Measurements from ENCODE around the gene GPATCH8. TPM values are rescaled to one million over a fixed set of nuclear protein-coding genes. Genes with fewer than 3 reads are reported as not detected.

The GPATCH8 gene
- polyA plus RNA-seq, 1 donor from 2014 or later: 24.5 TPM

GRCh38 chr17:44464037-44464436 is 39.2 kb downstream of the GPATCH8 start:
- no peaks in the 10 kb centered on the region for H3K36me3 ChIP-seq (ENCODE audit: insufficient read depth, low read length)
- no peaks in the 10 kb centered on the region for H4K20me1 ChIP-seq (ENCODE audit: insufficient read depth)
- no peak overlapping the region for H3K4me3 ChIP-seq (ENCODE audit: low read length)
- no peak overlapping the region for H2AFZ ChIP-seq (ENCODE audit: low read depth, low read length)
- H3K79me2 ChIP-seq (replicated peaks; ENCODE audit: insufficient read depth, low read length): peaks cover 14% of the 10 kb centered on the region
- H3K27ac ChIP-seq (ENCODE audit: low read length): no peak overlapping the region
- H3K27me3 ChIP-seq (ENCODE audit: insufficient read depth, low read depth, low read length): no peaks in the 10 kb centered on the region
- no peaks in the 10 kb centered on the region for H3F3A ChIP-seq (ENCODE audit: insufficient read depth, low read length, poor library complexity, severe bottlenecking)
- H3K9me2 ChIP-seq (ENCODE audit: insufficient read depth, low read length): no peaks in the 10 kb centered on the region
- no peak overlapping the region for H3K4me2 ChIP-seq (ENCODE audit: low read length)
- no peak overlapping the region for H3K9ac ChIP-seq (ENCODE audit: low read length)
- no peaks in the 10 kb centered on the region for H3K9me3 ChIP-seq (ENCODE audit: low read length)
- TF ChIP-seq EP300 (conservative IDR thresholded peaks at IDR 0.05; ENCODE audit: poor library complexity, severe bottlenecking) (no peak), POLR2AphosphoS5 (IDR thresholded peaks at IDR 0.05) (no peak), MXI1 (conservative IDR thresholded peaks at IDR 0.05; ENCODE audit: poor library complexity, severe bottlenecking) (no peak), SMC3 (conservative IDR thresholded peaks at IDR 0.05; ENCODE audit: poor library complexity) (no peak), REST (IDR thresholded peaks at IDR 0.05; ENCODE audit: borderline replicate concordance) (no peak), CTCF (IDR thresholded peaks at IDR 0.05; ENCODE audit: poor library complexity, severe bottlenecking) (no peak), TAF1 (IDR thresholded peaks at IDR 0.05; ENCODE audit: low read depth) (no peak)

GRCh38 chr17:44451832-44452231 is 51.4 kb downstream of the GPATCH8 start:
- Histone ChIP-seq H3K4me2 (ENCODE audit: low read length) (no peak overlapping the region), H3K4me3 (ENCODE audit: low read length) (no peak overlapping the region), H3F3A (ENCODE audit: insufficient read depth, low read length, poor library complexity, severe bottlenecking) (no peaks in the 10 kb centered on the region), H3K36me3 (ENCODE audit: insufficient read depth, low read length) (no peaks in the 10 kb centered on the region), H3K27ac (ENCODE audit: low read length) (no peak overlapping the region), H3K9ac (ENCODE audit: low read length) (no peak overlapping the region), H2AFZ (ENCODE audit: low read depth, low read length) (no peak overlapping the region), H3K9me2 (ENCODE audit: insufficient read depth, low read length) (no peaks in the 10 kb centered on the region), H3K79me2 (replicated peaks; ENCODE audit: insufficient read depth, low read length) (peaks cover 4% of the 10 kb centered on the region), H3K27me3 (ENCODE audit: insufficient read depth, low read depth, low read length) (no peaks in the 10 kb centered on the region), H4K20me1 (ENCODE audit: insufficient read depth) (no peaks in the 10 kb centered on the region), H3K9me3 (ENCODE audit: low read length) (no peaks in the 10 kb centered on the region)
- TF ChIP-seq RAD21 (conservative IDR thresholded peaks at IDR 0.05) (no peak), SMC3 (conservative IDR thresholded peaks at IDR 0.05; ENCODE audit: poor library complexity) (no peak), CTCF (IDR thresholded peaks at IDR 0.05; ENCODE audit: poor library complexity, severe bottlenecking) (no peak), EZH2 (IDR thresholded peaks at IDR 0.05; ENCODE audit: borderline replicate concordance, insufficient read depth, low read length, poor library complexity, severe bottlenecking) (no peak), REST (IDR thresholded peaks at IDR 0.05; ENCODE audit: borderline replicate concordance) (no peak), EP300 (conservative IDR thresholded peaks at IDR 0.05; ENCODE audit: poor library complexity, severe bottlenecking) (no peak)

All from neural cell (in vitro differentiated cells).